Loucy (cell line): Measurements from ENCODE around the gene CCDC81.

ENCODE experiments used
- EZH2phosphoT487 ChIP-seq: fragments of 200-600 bp; IDR thresholded peaks from 2 replicates; pipeline ENCODE4 v1.6.1; 2018; ENCODE audit warnings: antibody characterized with exemption, mild to moderate bottlenecking, moderate library complexity, borderline replicate concordance
- TF ChIP-seq, protein P1 (sequence below): fragments of 200-600 bp; sonication (generic); conservative IDR thresholded peaks from 2 replicates; pipeline ENCODE4 v1.5.1; 2014; ENCODE audit warnings: mild to moderate bottlenecking, antibody characterized with exemption, low read length

- TF ChIP-seq, protein P1, sequence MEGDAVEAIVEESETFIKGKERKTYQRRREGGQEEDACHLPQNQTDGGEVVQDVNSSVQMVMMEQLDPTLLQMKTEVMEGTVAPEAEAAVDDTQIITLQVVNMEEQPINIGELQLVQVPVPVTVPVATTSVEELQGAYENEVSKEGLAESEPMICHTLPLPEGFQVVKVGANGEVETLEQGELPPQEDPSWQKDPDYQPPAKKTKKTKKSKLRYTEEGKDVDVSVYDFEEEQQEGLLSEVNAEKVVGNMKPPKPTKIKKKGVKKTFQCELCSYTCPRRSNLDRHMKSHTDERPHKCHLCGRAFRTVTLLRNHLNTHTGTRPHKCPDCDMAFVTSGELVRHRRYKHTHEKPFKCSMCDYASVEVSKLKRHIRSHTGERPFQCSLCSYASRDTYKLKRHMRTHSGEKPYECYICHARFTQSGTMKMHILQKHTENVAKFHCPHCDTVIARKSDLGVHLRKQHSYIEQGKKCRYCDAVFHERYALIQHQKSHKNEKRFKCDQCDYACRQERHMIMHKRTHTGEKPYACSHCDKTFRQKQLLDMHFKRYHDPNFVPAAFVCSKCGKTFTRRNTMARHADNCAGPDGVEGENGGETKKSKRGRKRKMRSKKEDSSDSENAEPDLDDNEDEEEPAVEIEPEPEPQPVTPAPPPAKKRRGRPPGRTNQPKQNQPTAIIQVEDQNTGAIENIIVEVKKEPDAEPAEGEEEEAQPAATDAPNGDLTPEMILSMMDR: no peak
- TF ChIP-seq EZH2phosphoT487: no peak
Measured at GRCh38 chr11:86370171-86370570, 4.5 kb upstream of the CCDC81 start.
